Measurements from ENCODE around the gene SH3GL3. TPM values are rescaled to one million over a fixed set of nuclear protein-coding genes. Genes with fewer than 3 reads are reported as not detected.

Gene SH3GL3
- polyA plus RNA-seq, 2 of the 4 experiments (the other 2 are of a cell fraction), result 0.19 to 0.21 TPM

- no peak overlapping the region for H3K4me2 ChIP-seq
- CTCF ChIA-PET, result interaction anchor here (0.6 to 16.0 kb wide), 27 partner anchors 8 to 482 kb away, joined by 3 to 249 read pairs (median 3); partner anchors contain the start of gene SH3GL3
- H3K4me3 ChIP-seq, result no peak overlapping the region
- DNase-seq (ENCODE audit: low read depth in 1 of 2, low spot score in 1 of 2) (no peak), ATAC-seq (no peak), FAIRE-seq (no peak)
- H3K4me1 ChIP-seq, result no peaks in the 10 kb centered on the region
- no peaks in the 10 kb centered on the region for H3K9me3 ChIP-seq
- no peak overlapping the region for H3K27ac ChIP-seq
- POLR2A ChIA-PET, result no interaction called here
- TF ChIP-seq HES2 (IDR thresholded peaks at IDR 0.05) (no peak), ATOH8 (CRISPR knock-in tag; IDR thresholded peaks at IDR 0.05; ENCODE audit: low read depth) (no peak), GATA3 (IDR thresholded peaks at IDR 0.05; ENCODE audit: borderline replicate concordance) (no peak), REST (IDR thresholded peaks at IDR 0.05) (no peak), EHMT2 (IDR thresholded peaks at IDR 0.05; ENCODE audit: low read depth) (no peak), ESRRA (IDR thresholded peaks at IDR 0.05; ENCODE audit: borderline replicate concordance, low read length) (no peak), EHF (CRISPR knock-in tag; IDR thresholded peaks at IDR 0.05) (no peak), CEBPB (IDR thresholded peaks at IDR 0.05) (no peak), HEYL (CRISPR knock-in tag; IDR thresholded peaks at IDR 0.05) (no peak), SREBF2 (IDR thresholded peaks at IDR 0.05) (no peak), CBX2 (IDR thresholded peaks at IDR 0.05; ENCODE audit: borderline replicate concordance, low read depth) (no peak), ZSCAN20 (CRISPR knock-in tag; IDR thresholded peaks at IDR 0.05) (no peak), FOSB (CRISPR knock-in tag; IDR thresholded peaks at IDR 0.05) (no peak), RARB (CRISPR knock-in tag; IDR thresholded peaks at IDR 0.05) (no peak), SMC3 (IDR thresholded peaks at IDR 0.05) (no peak), RNF2 (IDR thresholded peaks at IDR 0.05; ENCODE audit: borderline replicate concordance, low read depth) (no peak), BCL3 (IDR thresholded peaks at IDR 0.05) (no peak), KDM5A (IDR thresholded peaks at IDR 0.05) (no peak), POLR2A (IDR thresholded peaks at IDR 0.05; ENCODE audit: low read length) (no peak)
- TF ChIP-seq, protein P1, sequence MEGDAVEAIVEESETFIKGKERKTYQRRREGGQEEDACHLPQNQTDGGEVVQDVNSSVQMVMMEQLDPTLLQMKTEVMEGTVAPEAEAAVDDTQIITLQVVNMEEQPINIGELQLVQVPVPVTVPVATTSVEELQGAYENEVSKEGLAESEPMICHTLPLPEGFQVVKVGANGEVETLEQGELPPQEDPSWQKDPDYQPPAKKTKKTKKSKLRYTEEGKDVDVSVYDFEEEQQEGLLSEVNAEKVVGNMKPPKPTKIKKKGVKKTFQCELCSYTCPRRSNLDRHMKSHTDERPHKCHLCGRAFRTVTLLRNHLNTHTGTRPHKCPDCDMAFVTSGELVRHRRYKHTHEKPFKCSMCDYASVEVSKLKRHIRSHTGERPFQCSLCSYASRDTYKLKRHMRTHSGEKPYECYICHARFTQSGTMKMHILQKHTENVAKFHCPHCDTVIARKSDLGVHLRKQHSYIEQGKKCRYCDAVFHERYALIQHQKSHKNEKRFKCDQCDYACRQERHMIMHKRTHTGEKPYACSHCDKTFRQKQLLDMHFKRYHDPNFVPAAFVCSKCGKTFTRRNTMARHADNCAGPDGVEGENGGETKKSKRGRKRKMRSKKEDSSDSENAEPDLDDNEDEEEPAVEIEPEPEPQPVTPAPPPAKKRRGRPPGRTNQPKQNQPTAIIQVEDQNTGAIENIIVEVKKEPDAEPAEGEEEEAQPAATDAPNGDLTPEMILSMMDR (IDR thresholded peaks at IDR 0.05), result no peak
- WGBS (ENCODE audit: missing lambda C conversion rate), result under 1% methylated on average over 3 of the region's 3 CpGs
Measured at GRCh38 chr15:83565138-83565537, 118.0 kb downstream of the SH3GL3 start.
